ENCODE data around the gene TENT5C. TPM values are rescaled to one million over a fixed set of nuclear protein-coding genes. Genes with fewer than 3 reads are reported as not detected.

TENT5C gene
- total and polyA plus RNA-seq, 7 donors, result 1.5 to 31.4 (median 9.7) TPM

DNA sequence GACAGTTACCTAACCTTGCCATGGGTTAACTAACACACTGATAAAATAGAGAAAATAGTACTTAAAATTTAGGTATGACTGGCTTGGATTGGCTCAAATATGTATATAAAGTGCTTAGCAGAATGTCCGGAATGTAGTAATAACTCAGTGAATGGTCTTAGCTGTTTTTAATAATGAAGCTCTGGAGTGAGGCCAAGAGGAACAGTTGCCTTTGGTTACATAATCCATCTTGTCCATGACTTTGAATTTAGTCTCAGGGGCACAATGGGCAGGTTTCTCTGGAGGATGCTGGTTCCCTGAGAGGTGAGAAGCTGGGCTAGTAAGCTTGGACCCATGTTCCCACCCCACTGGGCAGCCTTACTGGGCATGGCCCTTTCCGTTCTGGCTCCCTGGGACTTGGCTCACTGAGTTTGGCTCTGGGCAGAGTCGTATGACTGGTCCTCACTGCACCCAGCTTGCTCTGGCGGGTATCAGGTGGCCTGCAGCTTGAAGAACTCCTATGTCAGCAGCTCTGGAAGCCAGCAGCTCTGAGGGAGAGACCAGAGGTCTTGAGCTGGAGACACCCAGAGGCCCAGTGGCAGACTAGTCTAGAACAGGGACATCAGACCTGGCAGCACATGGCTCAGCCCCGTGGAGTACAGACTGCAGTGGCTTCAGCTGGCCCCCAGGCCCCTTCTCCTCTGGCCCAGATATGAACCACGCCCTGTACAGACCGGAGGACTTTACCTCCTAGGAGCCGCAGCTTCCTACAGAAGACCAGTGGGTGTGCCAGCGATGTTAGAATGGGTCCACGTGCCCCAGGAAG lies 40.4 kb downstream of the TENT5C start:
- DNase-seq (peak in 1 of 2 donors; percentile 83), ATAC-seq (peak; percentile 92 to 99 (median 94))
- no peaks in the 10 kb centered on the region for H3K9me3 ChIP-seq
- no peak overlapping the region for H3K4me3 ChIP-seq
- no peaks in the 10 kb centered on the region for H3K27me3 ChIP-seq (ENCODE audit: insufficient read depth in 3 of 3, low read length in 2 of 3)
- 37 to 63% (median 39%) methylated on average over 10 of the region's 10 CpGs for WGBS, 3 donors
- TF ChIP-seq, protein P1, sequence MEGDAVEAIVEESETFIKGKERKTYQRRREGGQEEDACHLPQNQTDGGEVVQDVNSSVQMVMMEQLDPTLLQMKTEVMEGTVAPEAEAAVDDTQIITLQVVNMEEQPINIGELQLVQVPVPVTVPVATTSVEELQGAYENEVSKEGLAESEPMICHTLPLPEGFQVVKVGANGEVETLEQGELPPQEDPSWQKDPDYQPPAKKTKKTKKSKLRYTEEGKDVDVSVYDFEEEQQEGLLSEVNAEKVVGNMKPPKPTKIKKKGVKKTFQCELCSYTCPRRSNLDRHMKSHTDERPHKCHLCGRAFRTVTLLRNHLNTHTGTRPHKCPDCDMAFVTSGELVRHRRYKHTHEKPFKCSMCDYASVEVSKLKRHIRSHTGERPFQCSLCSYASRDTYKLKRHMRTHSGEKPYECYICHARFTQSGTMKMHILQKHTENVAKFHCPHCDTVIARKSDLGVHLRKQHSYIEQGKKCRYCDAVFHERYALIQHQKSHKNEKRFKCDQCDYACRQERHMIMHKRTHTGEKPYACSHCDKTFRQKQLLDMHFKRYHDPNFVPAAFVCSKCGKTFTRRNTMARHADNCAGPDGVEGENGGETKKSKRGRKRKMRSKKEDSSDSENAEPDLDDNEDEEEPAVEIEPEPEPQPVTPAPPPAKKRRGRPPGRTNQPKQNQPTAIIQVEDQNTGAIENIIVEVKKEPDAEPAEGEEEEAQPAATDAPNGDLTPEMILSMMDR (IDR thresholded peaks at IDR 0.05), result no peak
- no peaks in the 10 kb centered on the region for H3K36me3 ChIP-seq (ENCODE audit: insufficient read depth in 1 of 2, low read depth in 1 of 2)
- peaks cover 27% of the 10 kb centered on the region for H3K4me1 ChIP-seq
- intact Hi-C loops (cut with DNase I), result loop anchor here in 1 of 2 donors (5.0 kb wide), 1 partner anchor 39 kb away; the partner anchor contains the start of gene TENT5C
- peak overlapping the region; percentile 82 for H3K27ac ChIP-seq

DNA sequence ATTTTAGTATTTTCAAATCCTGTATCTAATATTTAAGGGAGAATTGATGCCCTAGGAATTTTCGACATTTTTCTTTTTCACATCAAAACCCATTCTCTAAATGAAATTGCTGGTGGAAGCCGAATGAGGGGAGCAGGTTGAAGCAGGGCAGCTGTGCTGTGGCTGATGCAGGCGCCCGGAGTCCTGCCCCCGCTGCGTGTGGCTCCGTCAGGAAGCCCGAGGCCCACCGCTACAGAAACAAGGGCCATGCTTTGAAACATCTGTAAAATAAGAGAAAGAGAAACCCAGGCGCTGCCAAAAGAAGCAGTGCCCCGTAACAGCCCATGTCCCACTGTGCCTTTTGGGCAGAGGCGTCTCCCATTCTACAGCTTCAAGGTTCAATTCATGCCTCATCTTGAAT lies 41.1 kb downstream of the TENT5C start:
- H3K36me3 ChIP-seq (ENCODE audit: insufficient read depth in 1 of 2, low read depth in 1 of 2), result no peaks in the 10 kb centered on the region
- 89 to 94% (median 90%) methylated on average over 12 of the region's 12 CpGs for WGBS, 3 donors
- TF ChIP-seq, protein P1 (IDR thresholded peaks at IDR 0.05), result no peak

DNA sequence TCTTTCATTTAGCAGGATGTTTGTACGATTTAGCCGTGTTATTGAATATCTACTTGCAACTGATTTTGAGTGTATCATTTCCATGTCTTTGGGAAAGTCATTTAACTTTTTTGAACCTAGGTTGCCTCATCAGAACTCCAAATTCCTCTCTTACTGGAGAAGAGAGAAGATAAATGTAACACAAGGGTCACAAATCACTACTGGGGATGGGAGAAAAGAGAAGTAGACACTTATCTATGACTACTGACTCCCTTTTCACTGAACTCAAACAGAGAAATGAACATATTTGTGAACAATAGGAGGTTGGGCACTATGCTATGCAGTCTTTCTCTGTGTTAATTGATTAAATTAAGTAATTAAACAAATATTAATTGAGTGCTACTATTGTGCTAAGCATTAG lies 42.2 kb downstream of the TENT5C start:
- no peak for ATAC-seq

More for the DNA sequence above, 41.1 kb downstream of the TENT5C start:
- H3K9me3 ChIP-seq, result no peaks in the 10 kb centered on the region
- ATAC-seq (no peak), DNase-seq (no peak)
- H3K27ac ChIP-seq, result peak overlapping the region; percentile 82
- H3K4me3 ChIP-seq, result no peak overlapping the region
- intact Hi-C loops (cut with DNase I), result loop anchor here in 1 of 2 donors (5.0 kb wide), 1 partner anchor 40 kb away; the partner anchor contains the start of gene TENT5C
- peaks cover 27% of the 10 kb centered on the region for H3K4me1 ChIP-seq
- no peaks in the 10 kb centered on the region for H3K27me3 ChIP-seq (ENCODE audit: insufficient read depth in 3 of 3, low read length in 2 of 3)

GRCh38 chr1:117650840-117651568 lies 45.2 kb downstream of the TENT5C start:
- Histone ChIP-seq H3K9me3 (no peaks in the 10 kb centered on the region), H3K27me3 (ENCODE audit: insufficient read depth in 3 of 3, low read length in 2 of 3) (no peaks in the 10 kb centered on the region), H3K36me3 (ENCODE audit: insufficient read depth in 1 of 2, low read depth in 1 of 2) (no peaks in the 10 kb centered on the region), H3K27ac (no peak overlapping the region), H3K4me1 (peaks cover 39% of the 10 kb centered on the region), H3K4me3 (no peak overlapping the region)
- 83 to 89% (median 87%) methylated on average over 6 of the region's 6 CpGs for WGBS, 3 donors
- DNase-seq (no peak), ATAC-seq (no peak)
- TF ChIP-seq, protein P1 (IDR thresholded peaks at IDR 0.05), result no peak
- intact Hi-C loops (cut with DNase I), result no loop called here

More for the DNA sequence above, 42.2 kb downstream of the TENT5C start:
- DNase-seq, result no peak
- no peaks in the 10 kb centered on the region for H3K36me3 ChIP-seq (ENCODE audit: insufficient read depth in 1 of 2, low read depth in 1 of 2)
- no peaks in the 10 kb centered on the region for H3K27me3 ChIP-seq (ENCODE audit: insufficient read depth in 3 of 3, low read length in 2 of 3)
- H3K4me1 ChIP-seq, result peaks cover 27% of the 10 kb centered on the region
- H3K9me3 ChIP-seq, result no peaks in the 10 kb centered on the region
- H3K4me3 ChIP-seq, result no peak overlapping the region
- intact Hi-C loops (cut with DNase I), result loop anchor here in 1 of 2 donors (5.0 kb wide), 1 partner anchor 41 kb away; the partner anchor contains the start of gene TENT5C
- WGBS, 3 donors, result 69 to 94% (median 70%) methylated on average over 2 of the region's 2 CpGs
- H3K27ac ChIP-seq, result no peak overlapping the region
- TF ChIP-seq, protein P1 (IDR thresholded peaks at IDR 0.05), result no peak
